ENCODE data around the gene EXT2. TPM values are rescaled to one million over a fixed set of nuclear protein-coding genes. Genes with fewer than 3 reads are reported as not detected.

EXT2 gene
- total RNA-seq, 4 donors from 2014 or later = 19.0 to 53.2 (median 44.5) TPM

DNA sequence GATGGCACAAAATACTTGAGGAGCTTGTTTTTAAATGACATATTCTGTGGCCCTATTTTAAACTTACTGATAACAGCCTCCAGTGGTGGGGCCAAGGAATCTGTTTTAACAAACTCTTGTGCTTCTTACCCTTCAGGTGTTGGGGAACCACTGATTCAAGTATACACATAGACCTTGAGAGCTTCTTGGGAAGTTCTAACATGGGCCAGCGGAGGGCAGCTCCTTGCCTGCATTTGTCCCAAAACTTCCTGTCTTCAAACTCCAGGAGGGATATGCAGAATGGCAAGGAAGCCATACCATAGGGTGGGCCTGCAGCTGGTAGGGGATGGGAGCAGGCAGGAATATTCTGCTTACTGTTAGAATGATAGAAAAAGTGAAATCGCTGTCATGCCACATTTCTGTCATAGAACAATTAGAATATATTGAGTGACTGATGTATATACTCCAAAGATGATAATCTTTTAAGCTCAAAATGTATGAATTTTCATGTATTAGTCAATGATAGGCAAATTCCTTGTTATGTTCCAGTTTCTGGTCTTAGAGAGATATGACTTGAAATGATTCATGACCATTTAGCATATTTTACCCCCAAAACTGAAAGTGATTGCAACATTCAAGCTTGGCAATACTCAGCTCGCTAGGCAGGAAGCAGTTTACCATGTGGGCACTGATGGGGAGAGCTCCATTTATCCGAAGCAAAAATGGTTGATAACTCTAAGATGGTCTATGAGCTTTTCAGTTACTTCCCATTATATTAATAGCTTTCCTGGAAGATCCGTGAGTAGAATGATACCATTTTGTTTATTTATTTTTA, 9.2 kb downstream of the EXT2 start:
- intact Hi-C loops (cut with DNase I) = no loop called here
- Histone ChIP-seq H3K36me3 (peaks cover 4 to 32% (median 11%) of the 10 kb centered on the region in 3 donors), H3K9me3 (no peaks in the 10 kb centered on the region), H3K27ac (no peak overlapping the region), H3K27me3 (no peaks in the 10 kb centered on the region), H3K4me3 (no peak overlapping the region), H3K4me1 (no peaks in the 10 kb centered on the region)
- DNase-seq = no peak
- 75 to 81% methylated on average over 4 of the region's 5 CpGs for WGBS, 2 donors
- TF ChIP-seq CTCF (IDR thresholded peaks at IDR 0.05) (no peak), POLR2A (IDR thresholded peaks at IDR 0.05) (no peak)

DNA sequence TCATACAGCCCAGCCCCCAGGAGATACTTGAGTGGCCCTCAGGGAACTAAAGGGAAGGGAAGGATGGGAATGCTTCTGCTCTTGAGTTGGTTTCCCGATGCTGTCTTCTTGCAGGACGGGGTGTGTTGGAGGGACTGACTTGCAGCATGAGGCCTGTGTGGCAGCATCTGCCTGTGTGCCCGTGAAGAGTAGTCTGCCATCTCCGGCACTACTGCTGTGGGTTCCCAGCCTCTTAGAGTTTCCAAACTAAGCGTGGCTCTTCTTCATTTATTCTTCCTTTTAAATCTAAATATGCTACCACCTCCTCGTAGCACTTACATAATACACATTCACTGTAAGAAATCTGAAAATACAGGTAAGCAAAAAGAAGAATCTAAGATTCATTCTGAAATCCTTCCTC, 12.8 kb downstream of the EXT2 start:
- Histone ChIP-seq H3K4me3 (no peak overlapping the region), H3K9me3 (no peaks in the 10 kb centered on the region), H3K27ac (no peak overlapping the region), H3K4me1 (peaks cover 0 to 19% (median 4%) of the 10 kb centered on the region in 3 donors), H3K27me3 (no peaks in the 10 kb centered on the region), H3K36me3 (peaks cover 4 to 52% (median 11%) of the 10 kb centered on the region in 3 donors)
- 91 to 95% methylated on average over 5 to 6 of the region's 6 CpGs for WGBS, 2 donors
- intact Hi-C loops (cut with DNase I) = no loop called here
- TF ChIP-seq CTCF (IDR thresholded peaks at IDR 0.05) (no peak), POLR2A (IDR thresholded peaks at IDR 0.05) (no peak)
- DNase-seq = no peak

DNA sequence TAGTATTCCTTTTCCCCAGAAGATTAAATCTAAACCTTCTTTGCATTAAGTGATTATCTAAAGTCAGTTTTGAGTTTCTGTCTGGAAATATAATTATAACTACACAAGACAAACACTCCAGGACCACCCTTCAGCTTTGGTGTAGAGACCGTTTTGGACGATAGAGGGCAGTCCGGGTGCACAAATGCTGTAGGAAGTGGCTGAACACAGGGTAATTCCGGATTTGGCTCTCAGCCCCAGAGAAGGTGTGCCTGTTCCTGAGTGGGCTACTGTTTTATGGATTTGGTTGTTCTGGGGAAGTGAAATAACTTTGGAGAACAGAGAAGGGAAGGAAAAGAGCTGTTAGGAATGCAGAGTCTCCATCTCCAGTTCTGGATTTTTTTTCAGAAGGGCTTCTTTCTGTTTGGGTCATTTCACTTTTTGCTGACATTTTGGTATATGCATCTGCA, 14.8 kb downstream of the EXT2 start:
- H3K36me3 ChIP-seq = peaks cover 4 to 72% (median 11%) of the 10 kb centered on the region in 3 donors
- no peaks in the 10 kb centered on the region for H3K27me3 ChIP-seq
- WGBS, 2 donors = 3 to 4% methylated on average over 4 of the region's 4 CpGs
- DNase-seq = no peak
- H3K4me3 ChIP-seq = no peak overlapping the region
- peaks cover 0 to 19% (median 4%) of the 10 kb centered on the region in 3 donors for H3K4me1 ChIP-seq
- TF ChIP-seq CTCF (IDR thresholded peaks at IDR 0.05) (peak in 5 of 6 experiments; percentile 37 to 58 (median 50)), POLR2A (IDR thresholded peaks at IDR 0.05) (no peak)
- H3K9me3 ChIP-seq = no peaks in the 10 kb centered on the region
- H3K27ac ChIP-seq = no peak overlapping the region
- intact Hi-C loops (cut with DNase I) = no loop called here

DNA sequence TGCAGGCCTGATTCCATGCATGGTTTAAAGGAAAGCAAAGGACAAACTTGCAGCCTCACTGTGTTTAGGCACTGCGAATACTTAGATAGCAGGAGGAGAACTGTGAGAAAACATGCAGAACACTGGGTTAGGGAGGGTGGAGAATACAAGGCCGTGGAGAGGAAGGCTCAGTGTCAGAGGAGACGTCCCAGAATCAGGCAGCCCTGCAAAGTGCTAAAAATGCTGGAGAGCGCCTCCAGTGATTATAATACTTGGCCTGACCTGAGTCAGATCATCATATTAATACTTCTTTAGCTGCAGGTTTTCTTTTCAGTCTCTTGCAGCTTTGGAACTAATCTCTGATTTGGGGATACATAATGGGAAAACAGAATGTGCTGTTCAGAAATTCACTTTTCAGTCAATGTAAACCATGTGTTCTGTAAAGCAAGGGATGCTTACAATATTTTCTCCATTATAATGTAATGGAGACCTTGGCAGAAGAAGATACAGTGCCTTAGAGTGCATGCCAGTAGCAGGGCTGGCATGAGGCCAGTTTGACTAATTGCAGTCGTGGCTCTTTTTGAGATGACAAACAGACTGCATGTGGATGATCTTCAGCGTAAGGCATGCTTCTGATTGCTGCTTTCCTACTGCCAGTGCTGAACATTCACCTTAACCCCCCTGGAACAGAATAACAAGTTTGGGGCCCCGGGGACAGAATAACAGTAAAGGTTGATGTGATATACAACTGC, 16.8 kb downstream of the EXT2 start:
- Histone ChIP-seq H3K27me3 (no peaks in the 10 kb centered on the region), H3K4me1 (peaks cover 0 to 19% (median 4%) of the 10 kb centered on the region in 3 donors), H3K27ac (no peak overlapping the region), H3K4me3 (no peak overlapping the region), H3K9me3 (no peaks in the 10 kb centered on the region), H3K36me3 (peaks cover 7 to 91% (median 11%) of the 10 kb centered on the region in 3 donors)
- TF ChIP-seq POLR2A (IDR thresholded peaks at IDR 0.05) (no peak), CTCF (IDR thresholded peaks at IDR 0.05) (no peak)
- intact Hi-C loops (cut with DNase I) = no loop called here
- DNase-seq = no peak
- WGBS, 2 donors = 63 to 67% methylated on average over 6 to 7 of the region's 7 CpGs

GRCh38 chr11:44113018-44113417, 17.5 kb downstream of the EXT2 start:
- Histone ChIP-seq H3K4me3 (no peak overlapping the region), H3K36me3 (peaks cover 7 to 91% (median 8%) of the 10 kb centered on the region in 3 donors), H3K27me3 (no peaks in the 10 kb centered on the region), H3K27ac (no peak overlapping the region), H3K4me1 (peaks cover 0 to 19% (median 4%) of the 10 kb centered on the region in 3 donors), H3K9me3 (no peaks in the 10 kb centered on the region)
- no peak for DNase-seq
- no peak for TF ChIP-seq POLR2A (IDR thresholded peaks at IDR 0.05)
- TF ChIP-seq CTCF (IDR thresholded peaks at IDR 0.05) = no peak
- intact Hi-C loops (cut with DNase I) = no loop called here
- 76 to 83% methylated on average over 2 to 3 of the region's 3 CpGs for WGBS, 2 donors
